ENCODE data around the gene DDX3X. TPM values are rescaled to one million over a fixed set of nuclear protein-coding genes. Genes with fewer than 3 reads are reported as not detected.
"Not testable (repeated sequence)": the region's sequence is repeated elsewhere in the genome, so short reads cannot be mapped to it uniquely, and the experiment has no call there.

Gene DDX3X
- total RNA-seq, 3 donors from 2014 or later = 208 to 256 (median 250) TPM

DNA sequence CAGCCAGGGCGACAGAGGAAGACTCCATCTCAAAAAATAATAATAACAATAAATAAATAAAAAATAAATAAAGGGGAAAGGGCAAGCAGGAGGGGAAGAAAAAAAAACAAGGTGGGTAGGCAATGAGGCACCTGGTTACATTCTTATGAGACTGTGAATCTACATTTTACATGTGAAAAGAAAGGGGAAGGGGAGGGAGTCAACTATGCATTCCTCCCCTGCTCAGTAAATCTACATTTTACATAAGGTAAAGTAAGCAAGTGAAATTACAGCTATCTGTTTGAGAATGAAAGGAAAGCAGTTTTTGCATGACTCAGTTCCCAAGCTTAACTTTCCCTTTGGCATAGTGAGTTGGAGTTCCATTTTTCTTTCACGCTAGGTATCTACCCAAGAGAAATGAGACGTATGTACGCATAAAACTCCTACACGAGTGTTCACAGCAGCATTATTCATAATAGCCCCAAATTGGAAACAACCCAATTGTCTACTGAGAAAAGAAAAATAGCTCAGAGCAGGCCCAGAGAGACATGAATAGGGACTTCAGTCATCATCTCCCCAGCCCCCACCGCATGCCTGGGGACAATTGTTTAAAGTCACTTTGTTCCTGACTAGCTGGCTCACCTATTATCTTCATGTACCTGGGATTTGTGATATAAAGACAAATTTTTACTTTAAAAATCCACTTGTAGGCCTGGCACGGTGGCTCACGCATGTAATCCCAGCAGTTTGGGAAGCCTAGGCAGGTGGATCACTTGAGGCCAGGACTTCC lies 52.4 kb downstream of the DDX3X start:
- Histone ChIP-seq H3K4me1 (ENCODE audit: low read depth) (no peaks in the 10 kb centered on the region), H3K9me3 (no peaks in the 10 kb centered on the region), H3K4me3 (no peak overlapping the region), H3K36me3 (ENCODE audit: low read depth) (no peaks in the 10 kb centered on the region)
- intact Hi-C loops (cut with DNase I, micrococcal nuclease) = no loop called here
- DNase-seq (no peak), ATAC-seq (no peak)
- TF ChIP-seq, protein P1, sequence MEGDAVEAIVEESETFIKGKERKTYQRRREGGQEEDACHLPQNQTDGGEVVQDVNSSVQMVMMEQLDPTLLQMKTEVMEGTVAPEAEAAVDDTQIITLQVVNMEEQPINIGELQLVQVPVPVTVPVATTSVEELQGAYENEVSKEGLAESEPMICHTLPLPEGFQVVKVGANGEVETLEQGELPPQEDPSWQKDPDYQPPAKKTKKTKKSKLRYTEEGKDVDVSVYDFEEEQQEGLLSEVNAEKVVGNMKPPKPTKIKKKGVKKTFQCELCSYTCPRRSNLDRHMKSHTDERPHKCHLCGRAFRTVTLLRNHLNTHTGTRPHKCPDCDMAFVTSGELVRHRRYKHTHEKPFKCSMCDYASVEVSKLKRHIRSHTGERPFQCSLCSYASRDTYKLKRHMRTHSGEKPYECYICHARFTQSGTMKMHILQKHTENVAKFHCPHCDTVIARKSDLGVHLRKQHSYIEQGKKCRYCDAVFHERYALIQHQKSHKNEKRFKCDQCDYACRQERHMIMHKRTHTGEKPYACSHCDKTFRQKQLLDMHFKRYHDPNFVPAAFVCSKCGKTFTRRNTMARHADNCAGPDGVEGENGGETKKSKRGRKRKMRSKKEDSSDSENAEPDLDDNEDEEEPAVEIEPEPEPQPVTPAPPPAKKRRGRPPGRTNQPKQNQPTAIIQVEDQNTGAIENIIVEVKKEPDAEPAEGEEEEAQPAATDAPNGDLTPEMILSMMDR (IDR thresholded peaks at IDR 0.05) = no peak

DNA sequence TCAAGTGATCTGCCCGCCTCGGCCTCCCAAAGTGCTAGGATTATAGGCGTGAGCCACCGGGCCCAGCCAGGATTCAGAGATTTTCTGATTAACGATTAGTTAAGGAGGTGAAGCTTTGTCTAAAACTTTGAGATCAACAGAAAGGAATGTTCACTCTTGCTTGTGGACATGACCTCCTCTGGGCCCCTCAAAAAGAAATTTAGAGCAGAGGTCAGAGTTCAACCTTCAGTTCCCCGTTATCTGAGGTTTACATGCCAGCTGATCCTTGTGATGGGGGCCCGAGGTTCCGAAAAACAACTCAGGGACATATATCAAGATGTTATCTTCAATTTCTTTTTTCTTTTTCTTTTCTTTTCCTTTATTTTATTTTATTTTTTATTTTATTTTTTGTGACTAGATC lies 54.6 kb downstream of the DDX3X start:
- Histone ChIP-seq H3K4me3 (no peak overlapping the region), H3K4me1 (ENCODE audit: low read depth) (no peaks in the 10 kb centered on the region), H3K9me3 (no peaks in the 10 kb centered on the region), H3K36me3 (ENCODE audit: low read depth) (no peaks in the 10 kb centered on the region)
- intact Hi-C loops (cut with DNase I, micrococcal nuclease) = no loop called here
- TF ChIP-seq, protein P1 (IDR thresholded peaks at IDR 0.05) = no peak
- DNase-seq = no peak
- ATAC-seq = no peak

DNA sequence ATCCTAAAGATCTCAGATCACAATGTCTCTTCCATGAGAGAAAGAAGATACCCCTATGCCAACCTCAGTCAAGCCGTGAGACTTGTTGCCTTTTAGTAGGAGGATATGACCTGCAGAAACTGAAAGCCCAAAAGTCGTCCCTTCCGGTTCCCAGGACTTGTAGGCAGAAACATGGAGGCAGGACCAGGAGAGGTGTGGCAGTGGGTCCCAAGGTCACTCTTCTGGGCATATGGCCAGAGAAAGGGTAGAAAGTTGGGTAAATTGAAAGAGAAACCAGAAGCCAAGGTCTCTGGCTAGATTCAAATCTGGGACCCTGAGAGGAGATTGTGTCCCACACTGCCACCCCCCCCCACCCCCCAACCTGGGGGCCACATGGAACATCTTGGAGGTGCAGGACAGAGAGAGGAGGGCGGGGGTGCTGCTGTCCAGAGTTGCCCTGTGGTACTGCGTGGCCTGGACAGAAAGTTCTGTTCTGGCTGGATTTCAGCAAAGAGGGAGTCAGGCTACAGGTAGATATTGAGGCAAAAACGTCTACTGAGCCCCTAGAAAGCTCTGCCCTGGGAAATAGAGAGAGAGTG lies 55.4 kb downstream of the DDX3X start:
- Histone ChIP-seq H3K4me3 (no peak overlapping the region), H3K9me3 (no peaks in the 10 kb centered on the region), H3K4me1 (ENCODE audit: low read depth) (no peaks in the 10 kb centered on the region), H3K36me3 (ENCODE audit: low read depth) (no peaks in the 10 kb centered on the region)
- intact Hi-C loops (cut with DNase I, micrococcal nuclease) = no loop called here
- DNase-seq = peak; percentile 64 to 87 (median 75)
- TF ChIP-seq, protein P1 (IDR thresholded peaks at IDR 0.05) = no peak
- peak; percentile 86 for ATAC-seq

DNA sequence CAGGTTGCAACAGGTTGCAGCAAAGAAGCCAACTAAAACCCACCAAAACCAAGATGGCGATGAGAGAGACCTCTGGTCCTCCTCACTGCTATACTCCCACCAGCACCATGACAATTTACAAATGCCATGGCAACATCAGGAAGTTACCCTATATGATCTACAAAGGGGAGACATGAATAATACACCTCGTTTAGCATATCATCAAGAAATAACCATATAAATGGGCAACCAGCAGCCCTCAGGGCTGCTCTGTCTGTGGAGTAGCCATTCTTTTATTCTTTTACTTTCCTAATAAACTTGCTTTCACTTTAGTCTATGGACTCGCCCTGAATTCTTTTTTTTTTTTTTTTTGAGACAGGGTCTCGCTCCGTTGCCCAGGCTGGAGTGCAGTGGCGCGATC lies 56.6 kb downstream of the DDX3X start:
- H3K4me1 ChIP-seq (ENCODE audit: low read depth); H3K9me3 ChIP-seq; DNase-seq; H3K4me3 ChIP-seq; ATAC-seq; H3K36me3 ChIP-seq (ENCODE audit: low read depth); intact Hi-C loops (cut with DNase I, micrococcal nuclease): not testable (repeated sequence)

DNA sequence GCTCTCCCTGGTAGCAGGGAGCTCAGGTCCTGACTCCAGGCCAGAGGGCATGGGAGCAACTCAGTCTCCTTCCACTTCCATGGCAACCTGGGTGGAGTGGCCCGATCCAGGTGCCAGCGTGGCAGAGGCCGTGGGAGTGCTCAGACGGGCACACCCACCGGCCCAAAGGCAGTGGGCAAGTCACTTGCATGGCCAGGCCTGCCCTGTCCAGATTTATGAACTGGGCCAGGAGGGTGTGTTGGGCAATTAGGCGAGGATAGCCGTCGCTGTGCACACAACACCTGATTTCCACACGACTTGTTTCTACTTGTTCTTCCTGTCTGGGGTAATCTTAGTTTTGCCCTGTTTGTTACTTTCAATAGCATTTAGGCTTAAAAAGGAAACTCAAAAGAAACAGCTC lies 57.6 kb downstream of the DDX3X start:
- Histone ChIP-seq H3K4me3 (no peak overlapping the region), H3K4me1 (ENCODE audit: low read depth) (no peaks in the 10 kb centered on the region), H3K9me3 (no peaks in the 10 kb centered on the region), H3K36me3 (ENCODE audit: low read depth) (no peaks in the 10 kb centered on the region)
- TF ChIP-seq, protein P1 (IDR thresholded peaks at IDR 0.05) = no peak
- intact Hi-C loops (cut with DNase I, micrococcal nuclease) = no loop called here
- peak; percentile 89 for ATAC-seq
- peak; percentile 69 to 83 (median 80) for DNase-seq

DNA sequence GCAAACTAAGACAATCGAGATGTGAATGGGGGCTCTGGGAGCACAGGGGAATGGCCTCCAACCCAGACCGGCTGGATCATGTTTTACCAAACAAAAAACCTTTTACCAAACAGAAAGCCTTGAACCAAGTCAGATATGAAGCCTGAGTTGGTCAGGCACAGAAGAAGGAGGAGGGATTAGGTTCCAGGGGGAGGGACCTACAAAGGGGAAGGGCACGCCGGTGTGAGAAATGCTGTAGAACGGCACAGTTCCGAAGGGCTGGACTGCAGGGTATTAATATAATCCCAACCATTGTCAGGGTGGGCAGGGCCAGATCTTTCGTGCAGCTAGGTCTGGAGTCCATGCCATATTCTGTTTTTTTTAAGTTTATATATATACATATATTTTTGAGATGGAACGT lies 60.3 kb downstream of the DDX3X start:
- ATAC-seq = no peak
- DNase-seq = no peak
- TF ChIP-seq, protein P1 (IDR thresholded peaks at IDR 0.05) = no peak
- Histone ChIP-seq H3K36me3 (ENCODE audit: low read depth) (no peaks in the 10 kb centered on the region), H3K4me1 (ENCODE audit: low read depth) (no peaks in the 10 kb centered on the region), H3K9me3 (no peaks in the 10 kb centered on the region), H3K4me3 (no peak overlapping the region)
- intact Hi-C loops (cut with DNase I, micrococcal nuclease) = no loop called here
